ENCODE results near the gene PRLHR.

Gene PRLHR

GRCh38 chr10:118557946-118558345 is 37.5 kb downstream of the PRLHR start:
- no peak for DNase-seq (ENCODE audit: low read depth)
- H3K4me3 ChIP-seq (ENCODE audit: control insufficient read depth, low read depth, low read length), result no peak overlapping the region
- no peak for TF ChIP-seq CTCF (IDR thresholded peaks at IDR 0.05; ENCODE audit: control insufficient read depth, insufficient read depth, low read depth, low read length, missing control alignments)

GRCh38 chr10:118551535-118552100 is 43.8 kb downstream of the PRLHR start:
- H3K4me3 ChIP-seq (ENCODE audit: control insufficient read depth, low read depth, low read length), result no peak overlapping the region
- no peak for DNase-seq (ENCODE audit: low read depth)
- no peak for TF ChIP-seq CTCF (IDR thresholded peaks at IDR 0.05; ENCODE audit: control insufficient read depth, insufficient read depth, low read depth, low read length, missing control alignments)

- no peak for DNase-seq (ENCODE audit: low read depth)
- no peak for TF ChIP-seq CTCF (IDR thresholded peaks at IDR 0.05; ENCODE audit: control insufficient read depth, insufficient read depth, low read depth, low read length, missing control alignments)
- H3K4me3 ChIP-seq (ENCODE audit: control insufficient read depth, low read depth, low read length), result no peak overlapping the region
Measured at GRCh38 chr10:118547282-118547681, 48.2 kb downstream of the PRLHR start.

GRCh38 chr10:118546479-118546878 is 49.0 kb downstream of the PRLHR start:
- H3K4me3 ChIP-seq (ENCODE audit: control insufficient read depth, low read depth, low read length), result no peak overlapping the region
- TF ChIP-seq CTCF (IDR thresholded peaks at IDR 0.05; ENCODE audit: control insufficient read depth, insufficient read depth, low read depth, low read length, missing control alignments), result no peak
- no peak for DNase-seq (ENCODE audit: low read depth)

GRCh38 chr10:118545381-118545780 is 50.1 kb downstream of the PRLHR start:
- no peak overlapping the region for H3K4me3 ChIP-seq (ENCODE audit: control insufficient read depth, low read depth, low read length)
- DNase-seq (ENCODE audit: low read depth), result no peak
- no peak for TF ChIP-seq CTCF (IDR thresholded peaks at IDR 0.05; ENCODE audit: control insufficient read depth, insufficient read depth, low read depth, low read length, missing control alignments)

GRCh38 chr10:118544401-118544948 is 51.0 kb downstream of the PRLHR start:
- no peak for DNase-seq (ENCODE audit: low read depth)
- no peak for TF ChIP-seq CTCF (IDR thresholded peaks at IDR 0.05; ENCODE audit: control insufficient read depth, insufficient read depth, low read depth, low read length, missing control alignments)
- H3K4me3 ChIP-seq (ENCODE audit: control insufficient read depth, low read depth, low read length), result no peak overlapping the region

Measured in AG09309 (cell line).